K562 (cell line): ENCODE data around the gene VWA1.

Experiments used
- HDAC2 ChIP-seq: fragments of 450-650 bp; IDR thresholded peaks from 2 replicates; pipeline ENCODE4 v1.6.1; 2016; ENCODE audit warnings: mild to moderate bottlenecking
- L3MBTL2 ChIP-seq: fragments of 450-650 bp; IDR thresholded peaks from 2 replicates; pipeline ENCODE4 v1.6.1; 2016; ENCODE audit warnings: mild to moderate bottlenecking, moderate library complexity
- LARP7 ChIP-seq: fragments of 450-650 bp; IDR thresholded peaks from 2 replicates; pipeline ENCODE4 v1.6.1; 2016
- POLR2A ChIP-seq: fragments of 450-650 bp; conservative IDR thresholded peaks from 2 replicates; pipeline ENCODE4 v1.6.1; 2016
- POLR2AphosphoS2 ChIP-seq: IDR thresholded peaks from 2 replicates; pipeline ENCODE4 v1.6.1; 2012; ENCODE audit warnings: low read length, improper control_type of control experiment
- TAF1 ChIP-seq: IDR thresholded peaks from 2 replicates; pipeline ENCODE4 v1.6.1; 2011; ENCODE audit warnings: mild to moderate bottlenecking, low read length, moderate library complexity; ENCODE audit not compliant: insufficient read depth, control insufficient read depth, severe bottlenecking; ENCODE audit errors: extremely low read depth
- TF ChIP-seq, protein P1 (sequence below): fragments of 450-650 bp; IDR thresholded peaks from 2 replicates; pipeline ENCODE4 v1.7.1; 2018; ENCODE audit warnings: mild to moderate bottlenecking, low read depth; ENCODE audit not compliant: partially characterized antibody
- TF ChIP-seq, protein P2 (sequence below): sonication (generic); formaldehyde crosslinking; IDR thresholded peaks from 2 replicates; pipeline ENCODE4 v1.8.1; 2023; ENCODE audit warnings: mild to moderate bottlenecking, missing genetic modification reagents

DNA sequence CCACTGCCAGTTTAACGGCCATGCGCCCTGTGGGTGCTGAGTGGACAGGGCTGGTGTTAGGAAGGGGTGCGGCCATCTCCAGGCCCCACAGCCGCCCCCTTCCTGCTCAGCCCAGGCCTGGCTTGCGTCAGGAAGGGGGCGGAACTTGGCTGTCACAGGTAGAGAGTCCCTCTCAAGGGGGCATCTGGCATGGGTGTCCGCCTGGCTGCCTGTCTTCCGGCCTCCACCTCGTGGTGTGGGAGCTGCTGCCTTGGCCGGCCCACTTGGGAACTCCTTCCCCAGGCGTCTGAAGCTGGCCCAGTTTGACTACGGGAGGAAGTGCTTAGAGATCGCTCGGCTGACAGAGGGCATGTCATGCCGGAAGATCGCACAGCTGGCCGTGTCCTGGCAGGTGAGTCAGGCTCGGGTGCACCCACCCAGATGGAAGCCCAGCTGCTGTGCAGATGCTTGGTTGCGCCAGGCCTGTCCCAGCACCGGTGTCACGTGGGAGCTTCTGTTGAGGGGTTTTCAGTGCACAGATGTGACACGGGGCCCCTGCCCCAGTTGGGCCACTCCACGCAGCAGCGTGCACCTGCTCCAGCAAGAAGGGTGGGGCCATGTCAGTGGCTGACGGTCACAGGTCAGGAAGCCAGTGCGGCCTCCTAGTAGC lies 27.0 kb downstream of the VWA1 start:
- no peak for TF ChIP-seq LARP7
- no peak for TF ChIP-seq POLR2AphosphoS2
- TF ChIP-seq HDAC2 = no peak
- TF ChIP-seq, protein P1, sequence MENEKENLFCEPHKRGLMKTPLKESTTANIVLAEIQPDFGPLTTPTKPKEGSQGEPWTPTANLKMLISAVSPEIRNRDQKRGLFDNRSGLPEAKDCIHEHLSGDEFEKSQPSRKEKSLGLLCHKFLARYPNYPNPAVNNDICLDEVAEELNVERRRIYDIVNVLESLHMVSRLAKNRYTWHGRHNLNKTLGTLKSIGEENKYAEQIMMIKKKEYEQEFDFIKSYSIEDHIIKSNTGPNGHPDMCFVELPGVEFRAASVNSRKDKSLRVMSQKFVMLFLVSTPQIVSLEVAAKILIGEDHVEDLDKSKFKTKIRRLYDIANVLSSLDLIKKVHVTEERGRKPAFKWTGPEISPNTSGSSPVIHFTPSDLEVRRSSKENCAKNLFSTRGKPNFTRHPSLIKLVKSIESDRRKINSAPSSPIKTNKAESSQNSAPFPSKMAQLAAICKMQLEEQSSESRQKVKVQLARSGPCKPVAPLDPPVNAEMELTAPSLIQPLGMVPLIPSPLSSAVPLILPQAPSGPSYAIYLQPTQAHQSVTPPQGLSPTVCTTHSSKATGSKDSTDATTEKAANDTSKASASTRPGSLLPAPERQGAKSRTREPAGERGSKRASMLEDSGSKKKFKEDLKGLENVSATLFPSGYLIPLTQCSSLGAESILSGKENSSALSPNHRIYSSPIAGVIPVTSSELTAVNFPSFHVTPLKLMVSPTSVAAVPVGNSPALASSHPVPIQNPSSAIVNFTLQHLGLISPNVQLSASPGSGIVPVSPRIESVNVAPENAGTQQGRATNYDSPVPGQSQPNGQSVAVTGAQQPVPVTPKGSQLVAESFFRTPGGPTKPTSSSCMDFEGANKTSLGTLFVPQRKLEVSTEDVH = no peak
- TF ChIP-seq, protein P2, sequence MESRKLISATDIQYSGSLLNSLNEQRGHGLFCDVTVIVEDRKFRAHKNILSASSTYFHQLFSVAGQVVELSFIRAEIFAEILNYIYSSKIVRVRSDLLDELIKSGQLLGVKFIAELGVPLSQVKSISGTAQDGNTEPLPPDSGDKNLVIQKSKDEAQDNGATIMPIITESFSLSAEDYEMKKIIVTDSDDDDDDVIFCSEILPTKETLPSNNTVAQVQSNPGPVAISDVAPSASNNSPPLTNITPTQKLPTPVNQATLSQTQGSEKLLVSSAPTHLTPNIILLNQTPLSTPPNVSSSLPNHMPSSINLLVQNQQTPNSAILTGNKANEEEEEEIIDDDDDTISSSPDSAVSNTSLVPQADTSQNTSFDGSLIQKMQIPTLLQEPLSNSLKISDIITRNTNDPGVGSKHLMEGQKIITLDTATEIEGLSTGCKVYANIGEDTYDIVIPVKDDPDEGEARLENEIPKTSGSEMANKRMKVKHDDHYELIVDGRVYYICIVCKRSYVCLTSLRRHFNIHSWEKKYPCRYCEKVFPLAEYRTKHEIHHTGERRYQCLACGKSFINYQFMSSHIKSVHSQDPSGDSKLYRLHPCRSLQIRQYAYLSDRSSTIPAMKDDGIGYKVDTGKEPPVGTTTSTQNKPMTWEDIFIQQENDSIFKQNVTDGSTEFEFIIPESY (CRISPR knock-in tag) = no peak
- TF ChIP-seq TAF1 = no peak
- TF ChIP-seq POLR2A = no peak
- no peak for TF ChIP-seq L3MBTL2
